Cardiac fibroblast (primary cell): ENCODE measurements around the gene CDV3.
A peak's percentile ranks its signal among the peaks of the same experiment; 100 is the strongest.

ENCODE experiments used
- DNase-seq, 2 donors: peaks; one replicate each; pipeline versions ENCODE4 v3.0.0 to v3.0.0-alpha.2; 2010; ENCODE audit warnings: low read depth in 2 of 2
- H3K4me3 ChIP-seq, 2 donors: replicated peaks in 1 of 2; 1 replicate in 1 of 2; 2 replicates in 1 of 2; pipeline ENCODE4 v1.5.1; 2011; ENCODE audit warnings: low read depth in 2 of 2, low read length in 2 of 2, mild to moderate bottlenecking in 2 of 2, moderate library complexity in 1 of 2
- TF ChIP-seq, protein P1 (sequence below): IDR thresholded peaks from one replicate; pipeline ENCODE4 v1.5.1; 2011; ENCODE audit warnings: low read depth, mild to moderate bottlenecking, low read length, inconsistent platforms

CDV3 gene

DNA sequence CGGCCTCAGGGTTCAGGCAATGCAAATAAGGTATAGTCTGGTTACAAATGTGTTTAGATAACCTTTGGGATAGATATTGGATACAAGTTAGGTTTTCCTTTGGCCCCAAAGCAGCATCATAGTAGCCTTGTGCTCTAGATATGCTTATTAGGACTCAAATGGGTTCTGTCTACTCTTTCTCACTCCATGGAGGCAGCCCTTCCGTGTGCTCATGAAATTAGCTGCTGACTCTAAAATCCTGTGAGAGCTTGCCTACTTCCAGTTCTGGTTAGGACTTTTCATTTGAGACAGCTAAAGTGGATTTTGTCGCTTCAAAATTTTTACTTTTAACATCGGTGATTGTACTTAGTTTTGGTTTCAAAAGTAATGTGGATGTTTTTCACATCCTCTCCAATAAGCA lies 1.6 kb downstream of the CDV3 start:
- DNase-seq = peak in 1 of 2 donors; percentile 22
- H3K4me3 ChIP-seq = peak overlapping the region; percentile 74 to 76
- TF ChIP-seq, protein P1, sequence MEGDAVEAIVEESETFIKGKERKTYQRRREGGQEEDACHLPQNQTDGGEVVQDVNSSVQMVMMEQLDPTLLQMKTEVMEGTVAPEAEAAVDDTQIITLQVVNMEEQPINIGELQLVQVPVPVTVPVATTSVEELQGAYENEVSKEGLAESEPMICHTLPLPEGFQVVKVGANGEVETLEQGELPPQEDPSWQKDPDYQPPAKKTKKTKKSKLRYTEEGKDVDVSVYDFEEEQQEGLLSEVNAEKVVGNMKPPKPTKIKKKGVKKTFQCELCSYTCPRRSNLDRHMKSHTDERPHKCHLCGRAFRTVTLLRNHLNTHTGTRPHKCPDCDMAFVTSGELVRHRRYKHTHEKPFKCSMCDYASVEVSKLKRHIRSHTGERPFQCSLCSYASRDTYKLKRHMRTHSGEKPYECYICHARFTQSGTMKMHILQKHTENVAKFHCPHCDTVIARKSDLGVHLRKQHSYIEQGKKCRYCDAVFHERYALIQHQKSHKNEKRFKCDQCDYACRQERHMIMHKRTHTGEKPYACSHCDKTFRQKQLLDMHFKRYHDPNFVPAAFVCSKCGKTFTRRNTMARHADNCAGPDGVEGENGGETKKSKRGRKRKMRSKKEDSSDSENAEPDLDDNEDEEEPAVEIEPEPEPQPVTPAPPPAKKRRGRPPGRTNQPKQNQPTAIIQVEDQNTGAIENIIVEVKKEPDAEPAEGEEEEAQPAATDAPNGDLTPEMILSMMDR = no peak

DNA sequence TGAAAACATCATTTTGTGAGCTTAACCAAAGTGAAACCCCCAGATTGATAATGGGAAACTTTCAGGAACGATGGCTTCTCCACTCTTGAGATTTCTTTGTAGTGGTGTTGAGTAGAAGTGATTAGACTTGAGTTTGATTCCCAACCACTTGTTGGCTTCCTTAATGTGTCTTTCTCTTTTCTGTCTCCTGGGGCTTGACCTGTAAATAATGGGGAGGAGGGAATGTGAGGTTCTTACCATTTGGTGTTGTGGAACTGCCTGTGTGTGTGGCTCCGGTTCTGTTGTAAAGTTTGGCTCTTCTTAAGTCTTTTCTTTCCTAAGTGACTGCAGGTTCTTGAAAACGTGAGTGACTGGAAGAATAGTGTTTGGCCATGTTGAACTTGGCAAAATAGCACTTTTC lies 2.7 kb downstream of the CDV3 start:
- DNase-seq = peak; percentile 19 to 26
- TF ChIP-seq, protein P1 = no peak
- peak overlapping the region; percentile 74 to 76 for H3K4me3 ChIP-seq

DNA sequence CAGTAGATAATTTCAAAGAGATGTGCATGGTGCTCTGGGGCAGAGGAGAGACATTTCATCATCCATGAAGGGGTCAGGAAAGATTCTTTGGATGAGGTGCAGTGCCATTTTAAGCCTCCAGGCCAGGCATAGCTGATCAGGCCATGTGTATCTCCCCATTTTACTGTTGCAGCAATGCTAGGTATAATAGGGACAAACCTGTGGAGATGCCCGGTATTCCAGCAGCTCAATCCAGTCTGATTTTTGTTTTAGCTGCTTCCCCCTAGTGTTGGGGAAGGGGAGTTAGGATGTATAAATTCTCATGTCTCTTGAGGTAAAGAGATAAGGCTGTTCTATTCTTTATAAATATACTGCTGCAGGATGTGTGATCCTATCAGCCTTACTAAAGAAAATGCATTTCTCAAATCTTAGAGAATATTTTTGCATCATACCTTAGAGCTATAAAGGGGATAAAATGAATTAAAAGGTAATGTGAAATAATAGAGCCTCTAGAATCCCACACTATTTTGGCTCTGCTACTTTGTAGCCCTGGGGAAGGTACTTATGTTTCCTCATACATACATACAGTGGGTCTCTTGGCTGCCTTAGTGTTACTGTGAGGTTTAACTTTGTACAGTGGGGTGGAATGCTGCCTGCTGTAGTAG lies 5.2 kb downstream of the CDV3 start:
- DNase-seq = peak; percentile 57 to 70
- peak overlapping the region in 1 of 2 donors; percentile 7 for H3K4me3 ChIP-seq
- TF ChIP-seq, protein P1 = peak; percentile 64

DNA sequence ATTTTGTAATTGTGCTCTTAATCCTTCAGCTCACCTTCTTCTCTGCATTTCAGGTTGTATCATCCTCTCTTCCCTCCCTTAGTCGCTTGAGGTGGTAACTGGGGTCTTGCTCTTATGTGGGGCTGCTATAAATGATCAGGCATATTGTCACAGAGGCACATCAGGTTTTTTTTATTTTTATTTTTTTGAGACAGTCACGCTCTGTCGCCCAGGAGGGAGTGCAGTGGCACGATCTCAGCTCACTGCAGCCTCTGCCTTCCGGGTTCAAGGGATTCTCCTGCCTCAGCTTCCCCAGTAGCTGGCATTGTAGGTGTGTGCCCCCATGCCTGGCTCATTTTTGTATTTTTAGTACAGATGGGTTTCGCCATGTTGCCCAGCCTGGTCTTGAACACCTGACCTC lies 9.9 kb downstream of the CDV3 start:
- H3K4me3 ChIP-seq = no peak overlapping the region
- TF ChIP-seq, protein P1 = no peak

DNA sequence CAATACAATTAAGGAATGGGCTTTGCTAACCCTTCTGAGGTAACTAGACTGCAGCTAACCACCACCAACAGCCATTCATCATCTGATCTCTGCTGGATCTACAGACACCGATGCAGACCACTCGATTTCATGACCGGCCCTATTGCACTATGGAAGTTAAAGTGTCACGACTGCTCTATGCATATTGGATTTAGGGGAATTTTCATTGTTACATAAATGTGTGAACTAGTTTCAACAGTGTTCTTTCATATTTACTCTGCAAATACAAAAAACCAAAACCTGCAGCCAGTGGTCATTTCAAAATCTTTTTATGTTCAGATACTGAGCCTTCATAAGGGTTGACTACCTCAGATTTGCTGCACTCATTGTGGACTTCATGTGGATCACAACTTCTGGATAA lies 14.5 kb downstream of the CDV3 start:
- no peak overlapping the region for H3K4me3 ChIP-seq
- no peak for DNase-seq
- TF ChIP-seq, protein P1 = no peak

More for the DNA sequence above, 9.9 kb downstream of the CDV3 start:
- DNase-seq = no peak

DNA sequence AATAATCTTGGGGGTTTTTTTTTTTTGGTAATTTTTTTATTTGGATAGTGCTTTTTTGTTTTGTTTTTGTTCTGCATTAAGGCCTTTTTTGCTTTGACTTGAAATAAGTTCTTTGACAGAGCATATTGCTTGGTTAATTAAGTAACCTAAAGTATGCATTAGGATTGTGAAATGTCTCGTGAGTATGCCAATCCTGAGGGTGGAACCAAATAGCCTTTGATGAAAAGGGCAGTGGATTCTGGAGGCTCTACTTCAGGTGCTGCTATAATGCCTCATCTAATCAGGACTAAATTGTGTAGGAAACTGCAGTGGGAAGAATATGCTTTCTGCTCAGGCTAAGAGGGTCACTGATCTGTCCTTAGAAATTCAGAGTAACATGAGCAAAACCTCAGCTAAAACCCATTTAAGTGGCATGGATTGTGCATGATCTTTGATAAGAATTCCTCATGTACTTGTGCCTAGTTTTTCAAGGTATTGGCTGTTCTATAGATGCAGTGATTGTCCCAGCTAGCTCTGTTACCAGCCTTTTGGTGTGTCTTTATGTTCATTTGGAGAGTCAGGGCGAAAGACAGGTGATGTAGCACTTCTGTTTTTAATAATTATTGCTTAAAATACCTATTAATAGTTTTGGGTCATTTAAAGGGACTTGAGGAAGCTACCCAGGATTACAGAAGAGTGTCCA lies 15.4 kb downstream of the CDV3 start:
- peak; percentile 17 to 29 for DNase-seq
- H3K4me3 ChIP-seq = no peak overlapping the region
- TF ChIP-seq, protein P1 = no peak
